DND-41 (cell line): Measurements from ENCODE around the gene ZNF644.
"Not testable (repeated sequence)": the region's sequence is repeated elsewhere in the genome, so short reads cannot be mapped to it uniquely, and the experiment has no call there.

Experiments
- ATAC-seq: fragments of 200-7000 bp; cut with Tn5 transposase; 3 replicates; pipeline ENCODE4 v1.9.1; 2021; ENCODE audit warnings: low read depth; ENCODE audit not compliant: insufficient read depth
- DNase-seq: peaks from one replicate; pipeline ENCODE4 v3.0.0-alpha.2; 2020
- H2AFZ ChIP-seq: 2 replicates; pipeline ENCODE4 v1.6.0; 2012; ENCODE audit warnings: low read depth, low read length
- H3K27ac ChIP-seq: 2 replicates; pipeline ENCODE4 v1.5.1; 2012; ENCODE audit warnings: low read length, inconsistent platforms
- H3K27me3 ChIP-seq: fragments of 200-600 bp; sonication (generic); 2 replicates; pipeline ENCODE4 v1.6.0; 2012; ENCODE audit warnings: low read length, mild to moderate bottlenecking, inconsistent platforms; ENCODE audit not compliant: insufficient read depth, poor library complexity
- H3K36me3 ChIP-seq: 2 replicates; pipeline ENCODE4 v1.5.1; 2012; ENCODE audit warnings: low read length, inconsistent platforms; ENCODE audit not compliant: insufficient read depth
- H3K4me1 ChIP-seq: 2 replicates; pipeline ENCODE4 v1.5.1; 2012; ENCODE audit warnings: mild to moderate bottlenecking, low read length; ENCODE audit not compliant: insufficient read depth
- H3K4me2 ChIP-seq: 2 replicates; pipeline ENCODE4 v1.6.0; 2012; ENCODE audit warnings: mild to moderate bottlenecking, moderate library complexity, low read length, inconsistent platforms; ENCODE audit not compliant: insufficient read depth
- H3K4me3 ChIP-seq, 2 experiments: fragments of 200-600 bp in 1 of 2; shearing (Covaris generic) in 1 of 2; 2 replicates each; pipeline ENCODE4 v1.5.1; 2012 to 2016; ENCODE audit warnings: inconsistent platforms in 2 of 2, low read length in 2 of 2, mild to moderate bottlenecking in 2 of 2, low read depth in 1 of 2, moderate library complexity in 1 of 2
- H3K79me2 ChIP-seq: 2 replicates; pipeline ENCODE4 v1.6.0; 2012; ENCODE audit warnings: low read length, inconsistent platforms; ENCODE audit not compliant: insufficient read depth
- H3K9ac ChIP-seq: 2 replicates; pipeline ENCODE4 v1.6.0; 2012; ENCODE audit warnings: low read depth, mild to moderate bottlenecking, inconsistent platforms, low read length, moderate library complexity
- H3K9me3 ChIP-seq: 2 replicates; pipeline ENCODE4 v1.5.1; 2012; ENCODE audit warnings: low read length, moderate library complexity, mild to moderate bottlenecking, inconsistent platforms; ENCODE audit not compliant: insufficient read depth, severe bottlenecking
- H4K20me1 ChIP-seq: 2 replicates; pipeline ENCODE4 v1.6.0; 2012; ENCODE audit warnings: low read length; ENCODE audit not compliant: insufficient read depth
- CTCF ChIP-seq: IDR thresholded peaks from 2 replicates; pipeline ENCODE4 v1.5.1; 2012; ENCODE audit warnings: borderline replicate concordance, low read length, moderate library complexity, mild to moderate bottlenecking; ENCODE audit not compliant: poor library complexity, severe bottlenecking; ENCODE audit errors: extremely low read depth
- EZH2 ChIP-seq: IDR thresholded peaks from 3 replicates; pipeline ENCODE4 v1.6.1; 2012; ENCODE audit warnings: borderline replicate concordance, low read depth, mild to moderate bottlenecking, moderate library complexity, low read length, inconsistent platforms; ENCODE audit not compliant: severe bottlenecking

Gene ZNF644

GRCh38 chr1:91054780-91055481 is 33.1 kb upstream of the ZNF644 start:
- Histone ChIP-seq H2AFZ (peak overlapping the region; percentile 66), H3K4me1 (peaks cover 19% of the 10 kb centered on the region)

DNA sequence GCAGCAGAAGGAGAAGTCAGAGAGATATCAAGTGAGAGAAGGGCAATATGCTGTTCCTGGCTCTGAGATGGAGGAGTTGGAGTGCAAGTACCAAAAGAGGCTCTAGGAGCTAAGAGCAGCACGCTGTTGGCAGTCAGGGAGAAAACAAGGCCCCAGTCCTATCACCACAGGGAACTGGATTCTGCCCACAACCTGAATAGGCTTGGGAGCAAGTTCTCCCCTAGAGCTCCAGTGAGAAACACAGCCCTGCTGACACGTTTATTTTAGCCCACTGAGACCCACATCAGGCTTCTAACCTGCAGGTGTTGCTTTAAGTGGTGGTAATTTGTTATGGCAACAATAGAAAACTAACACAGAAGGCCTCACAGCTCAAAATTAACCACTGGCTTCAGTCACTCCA is 31.8 kb upstream of the ZNF644 start:
- no peak for DNase-seq
- no peak overlapping the region for H3K4me3 ChIP-seq
- H3K27ac ChIP-seq: no peak overlapping the region
- H3K4me2 ChIP-seq: no peak overlapping the region
- no peaks in the 10 kb centered on the region for H3K9me3 ChIP-seq
- H2AFZ ChIP-seq: peak overlapping the region; percentile 34
- no peaks in the 10 kb centered on the region for H3K36me3 ChIP-seq
- no peak for TF ChIP-seq CTCF
- TF ChIP-seq EZH2: no peak
- no peak overlapping the region for H3K9ac ChIP-seq
- H3K79me2 ChIP-seq: no peaks in the 10 kb centered on the region
- H3K27me3 ChIP-seq: no peaks in the 10 kb centered on the region
- H3K4me1 ChIP-seq: peaks cover 19% of the 10 kb centered on the region
- ATAC-seq: no peak
- no peaks in the 10 kb centered on the region for H4K20me1 ChIP-seq

More at GRCh38 chr1:91054780-91055481, 33.1 kb upstream of the ZNF644 start:
- Histone ChIP-seq H3K4me2 (peak overlapping the region; percentile 48), H3K36me3 (no peaks in the 10 kb centered on the region), H3K27me3 (no peaks in the 10 kb centered on the region), H3K79me2 (no peaks in the 10 kb centered on the region), H3K9me3 (no peaks in the 10 kb centered on the region), H3K9ac (no peak overlapping the region), H3K4me3 (peak overlapping the region in 1 of 2 experiments; percentile 13; a peak in 1 of 4 replicates), H3K27ac (peak overlapping the region; percentile 63), H4K20me1 (no peaks in the 10 kb centered on the region)
- DNase-seq (peak; percentile 58), ATAC-seq (peak; percentile 95)
- TF ChIP-seq EZH2 (no peak), CTCF (no peak)

DNA sequence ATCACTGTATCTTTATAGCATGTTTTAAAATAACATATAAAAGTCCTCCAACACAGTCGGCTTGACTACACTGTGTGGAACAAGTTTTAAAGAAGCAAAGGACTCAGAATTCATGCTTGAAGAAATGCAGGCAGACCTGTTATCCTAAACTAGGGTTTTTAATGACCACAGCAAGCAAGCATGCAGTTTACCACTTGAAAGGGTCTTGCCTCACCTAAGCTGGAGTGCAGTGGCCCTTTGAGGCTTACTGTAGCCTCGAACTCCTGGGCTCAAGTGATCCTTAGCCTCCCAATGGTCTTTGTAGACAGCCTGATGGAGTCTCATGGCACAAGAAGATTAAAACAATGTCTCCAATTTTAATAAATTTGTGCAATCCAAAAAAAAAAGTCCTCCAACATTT is 27.7 kb upstream of the ZNF644 start:
- H3K9me3 ChIP-seq, H3K4me1 ChIP-seq, H3K27ac ChIP-seq, ATAC-seq, H3K9ac ChIP-seq, H4K20me1 ChIP-seq, H3K4me3 ChIP-seq, H3K4me2 ChIP-seq, H3K79me2 ChIP-seq, H3K36me3 ChIP-seq, DNase-seq, H3K27me3 ChIP-seq, H2AFZ ChIP-seq: not testable (repeated sequence)

- no peaks in the 10 kb centered on the region for H3K9me3 ChIP-seq
- no peak overlapping the region for H3K27ac ChIP-seq
- H3K4me3 ChIP-seq: no peak overlapping the region
- H3K36me3 ChIP-seq: no peaks in the 10 kb centered on the region
- H3K4me1 ChIP-seq: no peaks in the 10 kb centered on the region
- TF ChIP-seq EZH2 (no peak), CTCF (no peak)
- no peak overlapping the region for H2AFZ ChIP-seq
- no peaks in the 10 kb centered on the region for H4K20me1 ChIP-seq
- no peak for DNase-seq
- no peak for ATAC-seq
- H3K9ac ChIP-seq: no peak overlapping the region
- no peaks in the 10 kb centered on the region for H3K79me2 ChIP-seq
- H3K4me2 ChIP-seq: no peak overlapping the region
- no peaks in the 10 kb centered on the region for H3K27me3 ChIP-seq
Observed at GRCh38 chr1:91046766-91047165, 24.9 kb upstream of the ZNF644 start.
